GM21447 (cell line): Measurements from ENCODE around the gene CCDC93.
"Not testable (repeated sequence)": the region's sequence is repeated elsewhere in the genome, so short reads cannot be mapped to it uniquely, and the experiment has no call there.

Experiments used
- ATAC-seq: cut with Tn5 transposase; IDR thresholded peaks from one replicate; pipeline ENCODE4 v1.9.1; 2021; ENCODE audit not compliant: unreplicated experiment

Gene CCDC93

GRCh38 chr2:118046634-118047210, 32.9 kb upstream of the CCDC93 start:
- no peak for ATAC-seq

DNA sequence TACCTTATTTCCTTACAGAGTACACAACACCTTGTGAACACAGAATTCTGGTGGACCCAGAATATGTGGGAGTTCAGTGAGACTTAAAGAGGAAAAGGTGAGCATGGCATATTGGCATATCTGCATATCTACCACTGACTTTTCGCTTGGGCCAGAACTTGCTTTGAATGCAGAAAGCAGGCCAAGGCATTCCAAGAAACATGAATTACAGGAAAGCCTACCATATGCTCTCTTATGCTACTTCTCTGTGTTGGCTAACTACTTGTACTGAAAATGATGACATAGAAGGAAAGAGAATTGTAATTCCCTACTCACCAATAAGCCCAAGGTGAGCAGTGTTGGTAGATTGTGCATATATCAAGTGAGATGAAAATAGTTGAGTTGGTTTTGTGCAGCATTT, 31.4 kb upstream of the CCDC93 start:
- ATAC-seq = no peak

GRCh38 chr2:118044854-118045253, 31.0 kb upstream of the CCDC93 start:
- ATAC-seq = no peak

GRCh38 chr2:118044103-118044716, 30.3 kb upstream of the CCDC93 start:
- ATAC-seq = no peak

DNA sequence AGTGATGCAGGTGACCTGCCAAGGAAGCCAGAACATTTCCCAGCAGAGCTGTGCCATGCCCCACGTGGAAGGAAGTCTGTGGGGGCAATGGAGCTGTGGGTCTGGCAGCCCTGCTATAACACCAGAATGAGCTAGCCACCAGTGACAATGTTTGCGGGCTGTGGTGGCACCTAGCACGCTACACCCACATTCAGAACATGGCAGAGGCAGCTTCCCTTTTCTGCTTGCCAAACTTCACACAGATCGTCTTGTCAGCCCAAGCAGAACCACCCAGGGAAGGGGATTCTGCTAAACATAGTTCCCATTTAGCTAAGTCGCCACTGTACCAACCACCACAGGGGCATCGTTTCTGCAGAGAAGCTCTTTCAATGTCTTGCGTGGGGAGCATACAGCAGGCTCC, 27.0 kb upstream of the CCDC93 start:
- ATAC-seq = no peak

- ATAC-seq = peak; percentile 84
These were observed 18.5 kb upstream of the CCDC93 start for GRCh38 chr2:118032169-118033013.

GRCh38 chr2:118031566-118031965, 17.7 kb upstream of the CCDC93 start:
- ATAC-seq = no peak

DNA sequence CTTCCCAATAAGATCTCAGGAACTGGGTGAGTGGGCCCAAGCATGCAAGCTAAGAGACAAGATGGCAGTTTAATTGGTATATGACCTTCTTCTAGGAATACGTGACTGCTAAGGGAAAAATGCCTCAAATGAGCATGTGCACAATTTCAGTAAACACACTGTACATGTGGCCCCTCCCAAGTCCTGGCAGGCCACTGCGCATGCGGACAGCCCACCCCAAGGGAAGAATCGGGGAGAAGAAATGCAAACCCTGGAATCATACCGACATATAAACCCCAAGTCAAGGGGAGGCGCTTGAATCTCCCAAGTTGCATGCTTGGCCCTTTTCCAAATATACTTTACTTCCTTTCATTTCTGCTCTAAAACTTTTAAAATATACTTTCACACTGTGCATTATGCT, 15.2 kb upstream of the CCDC93 start:
- no peak for ATAC-seq

- ATAC-seq = no peak
These were observed 7.5 kb upstream of the CCDC93 start for GRCh38 chr2:118021356-118021755.

DNA sequence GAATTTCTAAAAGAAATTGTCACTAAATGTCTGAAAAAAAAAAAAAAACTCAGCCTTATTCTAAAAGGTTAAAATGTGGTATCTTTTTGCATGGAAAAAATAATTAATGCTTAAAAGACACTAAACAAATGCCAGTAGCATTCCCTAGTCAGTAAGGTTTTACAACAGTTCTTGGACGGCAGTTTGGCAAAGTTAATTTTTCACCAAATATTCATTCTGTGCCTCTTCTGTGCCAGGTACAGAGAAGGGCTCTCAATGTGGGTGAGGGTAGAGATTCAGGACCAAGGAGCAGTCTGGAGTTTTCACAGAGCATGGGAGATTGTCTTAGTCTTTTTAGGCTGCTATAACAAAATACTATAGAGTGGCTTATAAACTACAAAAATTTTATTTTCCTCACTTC, 6.0 kb upstream of the CCDC93 start:
- no peak for ATAC-seq

DNA sequence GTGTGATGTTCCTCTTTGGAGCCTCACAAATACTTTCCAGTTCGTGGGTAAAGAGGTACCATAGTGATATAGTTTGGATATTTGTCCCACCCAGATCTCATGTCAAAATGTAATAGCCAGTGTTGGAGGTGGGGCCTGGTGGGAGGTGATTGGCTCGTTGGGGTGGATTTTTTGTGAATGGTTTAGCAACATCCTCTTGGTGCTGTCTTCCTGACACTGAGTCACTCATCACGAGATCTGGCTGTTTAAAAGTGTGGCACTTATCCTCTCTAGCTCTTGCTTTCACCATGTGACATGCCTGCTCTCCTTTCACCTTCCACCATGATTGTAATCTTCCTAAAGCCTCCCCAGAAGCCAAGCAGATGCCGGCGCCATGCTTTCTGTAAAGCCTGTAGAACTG, 3.0 kb upstream of the CCDC93 start:
- ATAC-seq = no peak

- not testable (repeated sequence) for ATAC-seq
These were observed 1.9 kb upstream of the CCDC93 start for GRCh38 chr2:118015761-118016160.

- no peak for ATAC-seq
These were observed 588 bp upstream of the CCDC93 start for GRCh38 chr2:118014492-118014824.

DNA sequence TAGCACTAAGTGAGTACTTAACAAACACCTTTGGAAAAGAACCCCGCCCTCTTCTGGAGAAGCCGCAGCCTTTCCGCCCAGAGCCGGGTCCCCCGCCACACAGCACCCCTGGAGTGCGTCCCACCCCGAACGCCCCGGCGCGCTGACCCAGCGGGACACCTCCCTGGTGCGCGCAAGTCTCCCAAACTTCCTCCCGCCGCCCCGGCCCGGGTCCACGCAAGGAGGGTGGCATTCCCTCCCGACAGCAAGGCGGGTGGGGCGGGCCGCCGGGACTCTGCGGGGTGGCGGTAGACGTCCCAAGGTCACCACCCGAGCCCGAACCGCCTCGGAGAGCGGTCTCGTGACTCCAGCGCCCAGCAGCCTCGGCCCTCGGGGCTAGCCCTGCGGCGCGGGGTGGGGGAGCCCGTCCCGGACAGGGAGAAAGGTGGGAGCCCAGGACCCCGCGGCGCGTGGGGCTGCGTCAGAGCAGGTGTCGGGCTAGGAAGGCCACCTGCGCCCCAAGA, 598 bp downstream of the CCDC93 start:
- peak; percentile 36 for ATAC-seq

GRCh38 chr2:118012778-118013177, 1.1 kb downstream of the CCDC93 start:
- no peak for ATAC-seq

- ATAC-seq = no peak
These were observed 3.4 kb downstream of the CCDC93 start for GRCh38 chr2:118010473-118010872.

GRCh38 chr2:118006861-118007260, 7.0 kb downstream of the CCDC93 start:
- no peak for ATAC-seq

DNA sequence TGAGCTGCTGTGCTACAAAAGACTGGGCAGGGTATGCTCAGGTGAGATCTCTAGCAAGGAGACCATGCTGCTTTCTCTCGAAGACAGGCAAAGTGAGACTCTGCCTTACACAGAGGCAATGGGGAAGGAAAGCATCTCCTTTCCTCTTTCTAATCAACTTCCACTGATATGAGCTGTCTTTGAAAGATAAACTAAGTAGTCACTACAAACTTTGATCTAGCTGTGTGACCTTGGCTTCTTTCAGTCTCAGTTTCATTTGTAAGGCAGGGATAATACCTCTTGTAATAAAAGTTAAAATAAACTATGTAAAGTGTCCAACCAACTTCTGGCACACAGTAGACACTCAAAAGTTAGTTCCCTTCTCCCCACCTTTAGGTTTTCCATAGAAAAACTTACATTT, 7.5 kb downstream of the CCDC93 start:
- ATAC-seq = no peak

DNA sequence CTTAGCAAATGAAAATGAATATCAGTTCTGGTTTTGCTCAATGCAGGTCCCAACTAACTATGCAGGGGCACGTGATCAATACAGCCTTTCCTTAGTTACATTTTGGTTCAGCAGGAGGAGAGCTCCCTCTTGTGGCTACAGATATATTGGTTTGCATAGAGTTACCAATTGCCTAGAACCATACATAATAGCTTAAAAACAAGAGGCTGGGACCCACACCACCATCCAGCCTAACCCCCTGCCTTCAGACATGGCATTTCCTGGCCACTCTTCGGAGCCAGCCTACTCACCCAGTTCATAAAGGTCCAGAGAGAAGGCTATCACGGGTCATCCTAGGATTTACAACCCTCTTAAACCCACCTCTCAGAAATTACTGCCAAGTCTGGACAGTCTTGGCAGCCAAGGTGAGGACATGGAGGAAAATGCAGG, 10.5 kb downstream of the CCDC93 start:
- peak; percentile 100 for ATAC-seq

DNA sequence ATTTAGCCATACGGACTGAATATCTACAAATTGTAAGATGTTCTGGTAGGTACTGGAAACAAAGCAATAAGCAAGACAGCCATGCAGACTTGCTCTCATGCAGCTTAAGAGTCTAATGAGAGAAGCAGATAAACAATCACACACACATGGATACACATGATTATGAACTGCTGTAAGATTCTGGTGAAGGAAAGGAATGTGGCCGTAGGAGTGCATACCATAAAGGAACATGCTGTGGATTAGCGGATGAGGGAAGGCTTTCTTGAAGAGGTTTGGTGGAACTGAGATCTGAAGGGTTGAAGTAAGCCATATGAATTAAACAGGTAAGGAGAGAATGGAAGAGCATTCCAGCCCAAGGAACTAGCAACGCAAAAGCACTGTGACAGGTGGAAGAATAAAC, 13.8 kb downstream of the CCDC93 start:
- ATAC-seq = no peak

- no peak for ATAC-seq
These were observed 15.9 kb downstream of the CCDC93 start for GRCh38 chr2:117997872-117998454.

DNA sequence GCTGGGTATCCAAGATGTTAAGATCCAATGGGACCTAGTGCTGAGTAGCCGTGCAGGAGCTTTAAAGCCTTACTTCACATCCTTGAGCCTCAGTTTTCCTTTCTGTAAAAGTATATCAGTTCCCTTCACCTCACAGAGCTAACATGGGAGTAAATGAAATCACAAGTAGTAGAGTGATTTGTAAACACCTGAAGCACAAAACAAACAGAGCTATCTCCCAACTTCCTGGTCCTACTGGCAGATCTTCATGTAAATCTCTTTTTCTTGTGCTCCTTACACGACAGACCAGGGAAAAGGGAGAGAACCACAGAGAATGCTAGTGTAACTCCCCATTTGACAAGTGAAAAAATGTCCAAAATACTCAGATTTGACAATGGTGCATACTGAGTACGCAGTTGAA, 17.3 kb downstream of the CCDC93 start:
- ATAC-seq = no peak
